COLO668 (cell line): ENCODE results near the gene RCN1.

Experiments used
- DNase-seq: peaks from one replicate; lab custom pipeline; 2025; ENCODE audit not compliant: unreplicated experiment; lab: John Stamatoyannopoulos, UW

RCN1 gene

GRCh38 chr11:32073644-32074026, 17.2 kb upstream of the RCN1 start:
- no peak for DNase-seq

- no peak for DNase-seq
Measured at GRCh38 chr11:32079553-32079952, 11.3 kb upstream of the RCN1 start.

- no peak for DNase-seq
Measured at GRCh38 chr11:32080361-32080980, 10.4 kb upstream of the RCN1 start.

GRCh38 chr11:32081129-32081641, 9.7 kb upstream of the RCN1 start:
- DNase-seq = peak; percentile 22

GRCh38 chr11:32081901-32082300, 9.0 kb upstream of the RCN1 start:
- no peak for DNase-seq

GRCh38 chr11:32082346-32082986, 8.4 kb upstream of the RCN1 start:
- DNase-seq = no peak

GRCh38 chr11:32087597-32087996, 3.3 kb upstream of the RCN1 start:
- DNase-seq = no peak

- peak; percentile 23 for DNase-seq
Measured at GRCh38 chr11:32088117-32088941, 2.5 kb upstream of the RCN1 start.

- no peak for DNase-seq
Measured at GRCh38 chr11:32092581-32093170, 1.8 kb downstream of the RCN1 start.

GRCh38 chr11:32094923-32095322, 4.0 kb downstream of the RCN1 start:
- no peak for DNase-seq

GRCh38 chr11:32098142-32098903, 7.4 kb downstream of the RCN1 start:
- DNase-seq = no peak

GRCh38 chr11:32099516-32099915, 8.6 kb downstream of the RCN1 start:
- no peak for DNase-seq

GRCh38 chr11:32100495-32100894, 9.6 kb downstream of the RCN1 start:
- DNase-seq = no peak

- no peak for DNase-seq
Measured at GRCh38 chr11:32101791-32102190, 10.9 kb downstream of the RCN1 start.

GRCh38 chr11:32103121-32103719, 12.3 kb downstream of the RCN1 start:
- peak; percentile 11 for DNase-seq

GRCh38 chr11:32103941-32104340, 13.1 kb downstream of the RCN1 start:
- no peak for DNase-seq

- no peak for DNase-seq
Measured at GRCh38 chr11:32105871-32106560, 15.1 kb downstream of the RCN1 start.

GRCh38 chr11:32107647-32108046, 16.8 kb downstream of the RCN1 start:
- DNase-seq = no peak

- no peak for DNase-seq
Measured at GRCh38 chr11:32108576-32108975, 17.7 kb downstream of the RCN1 start.

- no peak for DNase-seq
Measured at GRCh38 chr11:32109138-32109537, 18.3 kb downstream of the RCN1 start.
